ENCODE data around the gene LGI4.
"Not testable (repeated sequence)": the region's sequence is repeated elsewhere in the genome, so short reads cannot be mapped to it uniquely, and the experiment has no call there.

DNA sequence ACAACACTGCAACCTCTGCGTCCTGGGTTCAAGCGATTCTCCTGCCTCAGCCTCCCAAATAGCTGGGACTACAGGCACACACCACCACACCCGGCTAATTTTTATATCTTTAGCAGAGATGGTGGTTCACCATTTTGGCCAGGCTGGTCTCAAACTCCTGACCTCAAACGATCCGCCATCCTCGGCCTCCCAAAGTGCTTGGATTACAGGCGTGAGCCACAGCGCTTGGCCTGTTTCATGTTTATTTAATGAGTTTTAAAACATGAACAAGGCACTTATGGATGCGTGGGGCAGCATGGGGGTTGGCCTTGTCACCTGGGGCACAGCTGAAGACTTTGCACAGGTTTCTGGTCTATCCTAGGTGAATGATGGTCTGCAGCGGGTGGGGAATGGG, 18.3 kb upstream of the LGI4 start:
- TF ChIP-seq, protein P1, sequence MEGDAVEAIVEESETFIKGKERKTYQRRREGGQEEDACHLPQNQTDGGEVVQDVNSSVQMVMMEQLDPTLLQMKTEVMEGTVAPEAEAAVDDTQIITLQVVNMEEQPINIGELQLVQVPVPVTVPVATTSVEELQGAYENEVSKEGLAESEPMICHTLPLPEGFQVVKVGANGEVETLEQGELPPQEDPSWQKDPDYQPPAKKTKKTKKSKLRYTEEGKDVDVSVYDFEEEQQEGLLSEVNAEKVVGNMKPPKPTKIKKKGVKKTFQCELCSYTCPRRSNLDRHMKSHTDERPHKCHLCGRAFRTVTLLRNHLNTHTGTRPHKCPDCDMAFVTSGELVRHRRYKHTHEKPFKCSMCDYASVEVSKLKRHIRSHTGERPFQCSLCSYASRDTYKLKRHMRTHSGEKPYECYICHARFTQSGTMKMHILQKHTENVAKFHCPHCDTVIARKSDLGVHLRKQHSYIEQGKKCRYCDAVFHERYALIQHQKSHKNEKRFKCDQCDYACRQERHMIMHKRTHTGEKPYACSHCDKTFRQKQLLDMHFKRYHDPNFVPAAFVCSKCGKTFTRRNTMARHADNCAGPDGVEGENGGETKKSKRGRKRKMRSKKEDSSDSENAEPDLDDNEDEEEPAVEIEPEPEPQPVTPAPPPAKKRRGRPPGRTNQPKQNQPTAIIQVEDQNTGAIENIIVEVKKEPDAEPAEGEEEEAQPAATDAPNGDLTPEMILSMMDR (IDR thresholded peaks at IDR 0.05) = not testable (repeated sequence)
- TF ChIP-seq POLR2A (IDR thresholded peaks at IDR 0.05) = not testable (repeated sequence)
